ENCODE data around the gene ANAPC1. TPM values are rescaled to one million over a fixed set of nuclear protein-coding genes. Genes with fewer than 3 reads are reported as not detected.
"Not testable (repeated sequence)": the region's sequence is repeated elsewhere in the genome, so short reads cannot be mapped to it uniquely, and the experiment has no call there.

Gene ANAPC1
- total RNA-seq, 3 donors from 2014 or later (not counting 1 experiment from before 2014, with no cell fraction given) = 38.7 to 50.8 (median 50.4) TPM

- H3K9me3 Mint-ChIP-seq = no peaks in the 10 kb centered on the region
- no peaks in the 10 kb centered on the region for H3K4me1 Mint-ChIP-seq
- H3K27me3 Mint-ChIP-seq (ENCODE audit: low read depth in 2 of 2) = no peaks in the 10 kb centered on the region
- H3K4me3 Mint-ChIP-seq = no peak overlapping the region
- TF ChIP-seq CTCF (IDR thresholded peaks at IDR 0.05) = no peak
- no peak overlapping the region for H3K27ac Mint-ChIP-seq
- H3K4me3 ChIP-seq (ENCODE audit: low read length) = no peak overlapping the region
- WGBS (ENCODE audit: insufficient coverage) = 80% methylated on average over 1 of the region's 2 CpGs
- H3K27ac ChIP-seq (ENCODE audit: low read length) = no peak overlapping the region
- no peaks in the 10 kb centered on the region for H3K27me3 ChIP-seq (ENCODE audit: control insufficient read depth, insufficient read depth, low read length)
- intact Hi-C loops (cut with micrococcal nuclease) = no loop called here
- no peaks in the 10 kb centered on the region for H3K36me3 ChIP-seq (ENCODE audit: control insufficient read depth, insufficient read depth, low read length)
- no peak for ATAC-seq
- no peaks in the 10 kb centered on the region for H3K4me1 ChIP-seq (ENCODE audit: control insufficient read depth, insufficient read depth, low read length)
- DNase-seq = no peak
- no peaks in the 10 kb centered on the region for H3K9me3 ChIP-seq (ENCODE audit: control insufficient read depth, insufficient read depth, low read length)
- H3K36me3 Mint-ChIP-seq = no peaks in the 10 kb centered on the region
Measured at GRCh38 chr2:111912547-111912946, 28.6 kb upstream of the ANAPC1 start.

- ATAC-seq; H3K27me3 ChIP-seq (ENCODE audit: control insufficient read depth, insufficient read depth, low read length); H3K36me3 ChIP-seq (ENCODE audit: control insufficient read depth, insufficient read depth, low read length); H3K36me3 Mint-ChIP-seq; H3K9me3 ChIP-seq (ENCODE audit: control insufficient read depth, insufficient read depth, low read length); H3K27me3 Mint-ChIP-seq (ENCODE audit: low read depth in 2 of 2); H3K27ac ChIP-seq (ENCODE audit: low read length); H3K27ac Mint-ChIP-seq; DNase-seq; H3K4me3 ChIP-seq (ENCODE audit: low read length); H3K9me3 Mint-ChIP-seq; H3K4me3 Mint-ChIP-seq; H3K4me1 Mint-ChIP-seq; intact Hi-C loops (cut with micrococcal nuclease); H3K4me1 ChIP-seq (ENCODE audit: control insufficient read depth, insufficient read depth, low read length): not testable (repeated sequence)
- WGBS (ENCODE audit: insufficient coverage) = 95% methylated on average over 6 of the region's 7 CpGs
Measured at GRCh38 chr2:111911295-111911977, 27.4 kb upstream of the ANAPC1 start.

- no peaks in the 10 kb centered on the region for H3K4me1 ChIP-seq (ENCODE audit: control insufficient read depth, insufficient read depth, low read length)
- Mint-ChIP-seq H3K9me3 (no peaks in the 10 kb centered on the region), H3K36me3 (no peaks in the 10 kb centered on the region), H3K4me1 (peaks cover 0 to 5% of the 10 kb centered on the region in 2 donors), H3K27ac (no peak overlapping the region), H3K27me3 (ENCODE audit: low read depth in 2 of 2) (no peaks in the 10 kb centered on the region), H3K4me3 (no peak overlapping the region)
- no peak overlapping the region for H3K4me3 ChIP-seq (ENCODE audit: low read length)
- DNase-seq (no peak), ATAC-seq (no peak)
- 88% methylated on average over 1 of the region's 2 CpGs for WGBS (ENCODE audit: insufficient coverage)
- no peak overlapping the region for H3K27ac ChIP-seq (ENCODE audit: low read length)
- TF ChIP-seq CTCF (IDR thresholded peaks at IDR 0.05) = no peak
- no peaks in the 10 kb centered on the region for H3K9me3 ChIP-seq (ENCODE audit: control insufficient read depth, insufficient read depth, low read length)
- intact Hi-C loops (cut with micrococcal nuclease) = no loop called here
- H3K27me3 ChIP-seq (ENCODE audit: control insufficient read depth, insufficient read depth, low read length) = no peaks in the 10 kb centered on the region
- H3K36me3 ChIP-seq (ENCODE audit: control insufficient read depth, insufficient read depth, low read length) = no peaks in the 10 kb centered on the region
Measured at GRCh38 chr2:111910609-111911277, 26.8 kb upstream of the ANAPC1 start.

GRCh38 chr2:111909997-111910396, 26.0 kb upstream of the ANAPC1 start:
- H3K9me3 ChIP-seq (ENCODE audit: control insufficient read depth, insufficient read depth, low read length); H3K9me3 Mint-ChIP-seq; H3K27ac ChIP-seq (ENCODE audit: low read length); DNase-seq; intact Hi-C loops (cut with micrococcal nuclease); H3K4me3 Mint-ChIP-seq; H3K4me3 ChIP-seq (ENCODE audit: low read length); H3K36me3 ChIP-seq (ENCODE audit: control insufficient read depth, insufficient read depth, low read length); H3K4me1 Mint-ChIP-seq; H3K4me1 ChIP-seq (ENCODE audit: control insufficient read depth, insufficient read depth, low read length); H3K27me3 ChIP-seq (ENCODE audit: control insufficient read depth, insufficient read depth, low read length); H3K27ac Mint-ChIP-seq; H3K27me3 Mint-ChIP-seq (ENCODE audit: low read depth in 2 of 2); ATAC-seq; H3K36me3 Mint-ChIP-seq: not testable (repeated sequence)
- 98% methylated on average over 4 of the region's 4 CpGs for WGBS (ENCODE audit: insufficient coverage)

All from natural killer cell (primary cell).